ENCODE results near the gene ELOA2.
A peak's percentile ranks its signal among the peaks of the same experiment; 100 is the strongest.
"Not testable (repeated sequence)": the region's sequence is repeated elsewhere in the genome, so short reads cannot be mapped to it uniquely, and the experiment has no call there.

ELOA2 gene

GRCh38 chr18:47035156-47035671 lies at the start of gene ELOA2:
Gene ELOA2, minus strand, starts transcription at chr18:47035621. Its CDS starts 357 bp downstream, at chr18:47035264.
- no peak for DNase-seq (ENCODE audit: low spot score)

GRCh38 chr18:47081578-47081977 lies 46.2 kb upstream of the ELOA2 start:
- no peak for DNase-seq (ENCODE audit: low spot score)

GRCh38 chr18:47080872-47081271 lies 45.5 kb upstream of the ELOA2 start:
- no peak for DNase-seq (ENCODE audit: low spot score)

- DNase-seq (ENCODE audit: low spot score): no peak
Measured at GRCh38 chr18:47077111-47077510, 41.7 kb upstream of the ELOA2 start.

GRCh38 chr18:47075098-47075883 lies 39.9 kb upstream of the ELOA2 start:
- DNase-seq (ENCODE audit: low spot score): no peak

- no peak for DNase-seq (ENCODE audit: low spot score)
Measured at GRCh38 chr18:47067648-47068047, 32.2 kb upstream of the ELOA2 start.

GRCh38 chr18:47063096-47063495 lies 27.7 kb upstream of the ELOA2 start:
- no peak for DNase-seq (ENCODE audit: low spot score)

GRCh38 chr18:47062471-47062870 lies 27.1 kb upstream of the ELOA2 start:
- no peak for DNase-seq (ENCODE audit: low spot score)

- DNase-seq (ENCODE audit: low spot score): no peak
Measured at GRCh38 chr18:47054369-47054768, 18.9 kb upstream of the ELOA2 start.

GRCh38 chr18:47050468-47050867 lies 15.0 kb upstream of the ELOA2 start:
- DNase-seq (ENCODE audit: low spot score): peak; percentile 43

GRCh38 chr18:47040982-47041381 lies 5.6 kb upstream of the ELOA2 start:
- no peak for DNase-seq (ENCODE audit: low spot score)

GRCh38 chr18:47036927-47037578 lies 1.6 kb upstream of the ELOA2 start:
- DNase-seq (ENCODE audit: low spot score): no peak

- DNase-seq (ENCODE audit: low spot score): no peak
Measured at GRCh38 chr18:47036298-47036874, 965 bp upstream of the ELOA2 start.

- DNase-seq (ENCODE audit: low spot score): not testable (repeated sequence)
Measured at GRCh38 chr18:47034591-47034990, 830 bp downstream of the ELOA2 start.

- DNase-seq (ENCODE audit: low spot score): no peak
Measured at GRCh38 chr18:47032945-47033344, 2.5 kb downstream of the ELOA2 start.

- DNase-seq (ENCODE audit: low spot score): not testable (repeated sequence)
Measured at GRCh38 chr18:47030887-47031286, 4.5 kb downstream of the ELOA2 start.

GRCh38 chr18:47029684-47030353 lies 5.6 kb downstream of the ELOA2 start:
- not testable (repeated sequence) for DNase-seq (ENCODE audit: low spot score)

- DNase-seq (ENCODE audit: low spot score): not testable (repeated sequence)
Measured at GRCh38 chr18:47028738-47029137, 6.7 kb downstream of the ELOA2 start.

- DNase-seq (ENCODE audit: low spot score): not testable (repeated sequence)
Measured at GRCh38 chr18:47025557-47026174, 9.8 kb downstream of the ELOA2 start.

- not testable (repeated sequence) for DNase-seq (ENCODE audit: low spot score)
Measured at GRCh38 chr18:47023769-47024465, 11.5 kb downstream of the ELOA2 start.

GRCh38 chr18:47022821-47023220 lies 12.6 kb downstream of the ELOA2 start:
- not testable (repeated sequence) for DNase-seq (ENCODE audit: low spot score)

Data from activated CD4-positive, alpha-beta T cell treated with anti-CD3 and anti-CD28 coated beads, Interleukin-2, Interleukin-4, amounts not matched to agents 100 ng/mL and 50 ng/mL, durations not matched to agents 16 hours and 8 hours (primary cell).